IMR-90 (cell line): ENCODE data around the gene RAB33B. TPM values are rescaled to one million over a fixed set of nuclear protein-coding genes. Genes with fewer than 3 reads are reported as not detected.

Experiments used
- ATAC-seq: fragments of 200-7000 bp; cut with Tn5 transposase; 2 replicates; pipeline ENCODE4 v1.9.1; 2020; ENCODE audit warnings: low read depth, mild to moderate bottlenecking, moderate library complexity
- BruUV-seq: library from RNA; stranded (reverse); fragments of 400-500 nt; replicated peaks from 2 replicates; lab custom pipeline; 2021; lab: Mats Ljungman, UMichigan
- CTCF ChIA-PET: fragments of 300-600 bp; formaldehyde crosslinking; extraction: SDS; loops from one replicate; lab custom pipeline; 2021; ENCODE audit warnings: antibody characterized with exemption; lab: Yijun Ruan, JAX
- POLR2A ChIA-PET: fragments of 300-600 bp; sonication (Branson Sonifier 250); formaldehyde crosslinking; loops from one replicate; lab custom pipeline; 2022; ENCODE audit warnings: antibody characterized with exemption; ENCODE audit not compliant: unreplicated experiment; lab: Charles Lee
- DNase-seq: peaks from one replicate; pipeline ENCODE4 v3.0.0; 2013
- H2AFZ ChIP-seq: replicated peaks from 2 replicates; pipeline ENCODE3; 2013; ENCODE audit warnings: low read length, mild to moderate bottlenecking; ENCODE audit not compliant: poor library complexity
- H2AK5ac ChIP-seq: 2 replicates; pipeline ENCODE4 v1.6.1; 2013; ENCODE audit warnings: low read depth, low read length, inconsistent platforms
- H2AK9ac ChIP-seq: replicated peaks from 2 replicates; pipeline ENCODE3; 2013; ENCODE audit warnings: mild to moderate bottlenecking, low read depth, low read length, moderate library complexity; ENCODE audit not compliant: poor library complexity
- H2BK120ac ChIP-seq: 2 replicates; pipeline ENCODE4 v1.6.1; 2013; ENCODE audit warnings: low read depth, low read length, inconsistent platforms
- H2BK15ac ChIP-seq: 3 replicates; pipeline ENCODE4 v1.6.1; 2013; ENCODE audit warnings: low read depth, low read length, inconsistent platforms
- H2BK20ac ChIP-seq: 2 replicates; pipeline ENCODE4 v1.6.1; 2013; ENCODE audit warnings: low read depth, mild to moderate bottlenecking, inconsistent platforms, low read length, moderate library complexity
- H2BK5ac ChIP-seq: 2 replicates; pipeline ENCODE4 v1.6.1; 2013; ENCODE audit warnings: mild to moderate bottlenecking, low read depth, low read length, inconsistent platforms; ENCODE audit not compliant: poor library complexity, severe bottlenecking
- H3K14ac ChIP-seq: replicated peaks from 2 replicates; pipeline ENCODE4 v1.6.1; 2013; ENCODE audit warnings: low read depth, low read length, inconsistent platforms
- H3K18ac ChIP-seq: 2 replicates; pipeline ENCODE4 v1.6.1; 2013; ENCODE audit warnings: low read depth, low read length, control low read depth
- H3K23ac ChIP-seq: 2 replicates; pipeline ENCODE4 v1.6.1; 2013; ENCODE audit warnings: low read depth, low read length, inconsistent platforms
- H3K27ac ChIP-seq: 2 replicates; pipeline ENCODE4 v1.5.1; 2013; ENCODE audit warnings: mild to moderate bottlenecking, control low read depth, low read length; ENCODE audit not compliant: insufficient read depth
- H3K27me3 ChIP-seq: 2 replicates; pipeline ENCODE4 v1.6.1; 2013; ENCODE audit warnings: low read length; ENCODE audit not compliant: control insufficient read depth, insufficient read depth
- H3K36me3 ChIP-seq: 2 replicates; pipeline ENCODE4 v1.6.1; 2013; ENCODE audit warnings: low read length, mixed read lengths; ENCODE audit not compliant: control insufficient read depth, insufficient read depth
- H3K4ac ChIP-seq: 2 replicates; pipeline ENCODE4 v1.6.1; 2013; ENCODE audit warnings: low read depth, low read length, inconsistent platforms
- H3K4me1 ChIP-seq: 2 replicates; pipeline ENCODE4 v1.6.1; 2013; ENCODE audit warnings: low read length, mixed read lengths; ENCODE audit not compliant: control insufficient read depth, insufficient read depth
- H3K4me2 ChIP-seq: 2 replicates; pipeline ENCODE4 v1.6.1; 2013; ENCODE audit warnings: low read depth, mild to moderate bottlenecking, control low read depth, low read length, moderate library complexity
- H3K4me3 ChIP-seq: 2 replicates; pipeline ENCODE4 v1.5.1; 2013; ENCODE audit warnings: low read depth, mild to moderate bottlenecking, control low read depth, low read length, moderate library complexity; ENCODE audit not compliant: insufficient read depth
- H3K56ac ChIP-seq: 2 replicates; pipeline ENCODE4 v1.6.1; 2013; ENCODE audit warnings: low read length, inconsistent platforms; ENCODE audit not compliant: insufficient read depth; ENCODE audit errors: extremely low read depth
- H3K79me1 ChIP-seq, 2 experiments: 2 replicates each; pipeline ENCODE4 v1.6.1; 2013; ENCODE audit warnings: low read length in 2 of 2, inconsistent platforms in 1 of 2, low read depth in 1 of 2
- H3K9ac ChIP-seq: 2 replicates; pipeline ENCODE4 v1.6.1; 2013; ENCODE audit warnings: low read depth, low read length, control low read depth
- H3K9me1 ChIP-seq: 2 replicates; pipeline ENCODE4 v1.6.1; 2013; ENCODE audit warnings: low read length, inconsistent platforms; ENCODE audit not compliant: insufficient read depth
- H3K9me3 ChIP-seq: 2 replicates; pipeline ENCODE4 v1.6.1; 2013; ENCODE audit warnings: low read length; ENCODE audit not compliant: control insufficient read depth, insufficient read depth
- H4K20me1 ChIP-seq: 2 replicates; pipeline ENCODE4 v1.6.1; 2013; ENCODE audit warnings: low read length, inconsistent platforms; ENCODE audit not compliant: insufficient read depth
- H4K5ac ChIP-seq: 2 replicates; pipeline ENCODE4 v1.6.1; 2013; ENCODE audit warnings: mild to moderate bottlenecking, low read depth, low read length, control low read depth
- H4K8ac ChIP-seq, 2 experiments: 2 replicates each; pipeline ENCODE4 v1.6.1; 2013; ENCODE audit warnings: low read depth in 2 of 2, low read length in 2 of 2, control low read depth in 1 of 2, inconsistent platforms in 1 of 2
- H4K91ac ChIP-seq: 2 replicates; pipeline ENCODE4 v1.6.1; 2013; ENCODE audit warnings: low read depth, low read length, inconsistent platforms; ENCODE audit not compliant: insufficient read depth
- BHLHE40 ChIP-seq: fragments of 150-350 bp; IDR thresholded peaks from 2 replicates; pipeline ENCODE4 v1.6.1; 2016; ENCODE audit warnings: mild to moderate bottlenecking, low read depth, low read length
- CEBPB ChIP-seq: IDR thresholded peaks from 2 replicates; pipeline ENCODE4 v1.6.1; 2012; ENCODE audit warnings: low read depth, low read length, improper control_type of control experiment
- CHD1 ChIP-seq: IDR thresholded peaks from 2 replicates; pipeline ENCODE4 v1.6.1; 2012; ENCODE audit warnings: low read depth, low read length, improper control_type of control experiment
- MAZ ChIP-seq: IDR thresholded peaks from 2 replicates; pipeline ENCODE4 v1.6.1; 2012; ENCODE audit warnings: low read depth, mild to moderate bottlenecking, low read length, improper control_type of control experiment, moderate library complexity, borderline replicate concordance
- NFE2L2 ChIP-seq: fragments of 150-350 bp; IDR thresholded peaks from 2 replicates; pipeline ENCODE4 v1.6.1; 2016; ENCODE audit warnings: low read depth, mild to moderate bottlenecking, low read length
- RAD21 ChIP-seq: IDR thresholded peaks from 2 replicates; pipeline ENCODE4 v1.6.1; 2012; ENCODE audit warnings: low read length, improper control_type of control experiment
- RFX5 ChIP-seq: IDR thresholded peaks from 2 replicates; pipeline ENCODE4 v1.8.0; 2012; ENCODE audit warnings: low read depth, mild to moderate bottlenecking, low read length, moderate library complexity
- SMC3 ChIP-seq: fragments of 150-350 bp; IDR thresholded peaks from 2 replicates; pipeline ENCODE4 v1.6.1; 2016; ENCODE audit warnings: low read depth, mild to moderate bottlenecking, antibody characterized with exemption, low read length, moderate library complexity
- WGBS, 2 experiments: methylation state at CpG; one replicate each; pipeline versions ENCODE4 v1.1.5 to v1.1.7; 2013; ENCODE audit warnings: missing lambda C conversion rate in 2 of 2; ENCODE audit not compliant: insufficient read length in 1 of 2; ENCODE audit errors: extremely low coverage in 2 of 2; 5-methylcytosine and 5-hydroxymethylcytosine counted together
- dilution Hi-C: fragments of 300-500 bp; cut with HindIII; formaldehyde crosslinking; loops from one replicate; pipeline ENCODE4 v1.14.3; 2018; ENCODE audit warnings: low sequenced_read_pairs; ENCODE audit not compliant: unreplicated experiment
- in situ Hi-C: fragments of 300-500 bp; cut with MboI; formaldehyde crosslinking; loops from 3 replicates; pipeline ENCODE4 v1.14.3; 2019; ENCODE audit warnings: low sequenced_read_pairs, inconsistent platforms, mixed read lengths
- intact Hi-C: fragments of 100-400 bp; cut with micrococcal nuclease; formaldehyde crosslinking; loops from 2 replicates; pipeline ENCODE4 v1.10.0; 2022
- polyA plus RNA-seq, 3 experiments: library from polyadenylated mRNA; depleted of rRNA; stranded (reverse); fragments of >200 nt; gene quantifications; 2 replicates each; pipeline ENCODE4 v1.2.3, GENCODE V29; 2012; ENCODE audit warnings: low replicate concordance in 1 of 3
- total RNA-seq: library from RNA; depleted of rRNA; stranded (reverse); fragments of >200 nt; gene quantifications from 2 replicates; pipeline ENCODE4 v1.2.3, GENCODE V29; 2012
- TF ChIP-seq, protein P1 (sequence below): conservative IDR thresholded peaks from 2 replicates; pipeline ENCODE4 v1.5.1; 2012; ENCODE audit warnings: mild to moderate bottlenecking, low read depth, low read length, improper control_type of control experiment
- TF ChIP-seq, protein P2 (sequence below): fragments of 150-350 bp; IDR thresholded peaks from 2 replicates; pipeline ENCODE4 v1.6.1; 2016; ENCODE audit warnings: low read depth, mild to moderate bottlenecking, low read length, moderate library complexity, borderline replicate concordance

Gene RAB33B
- total and polyA plus RNA-seq, 2 of the 4 experiments (the other 2 are of a cell fraction): 3.7 to 7.3 TPM

DNA sequence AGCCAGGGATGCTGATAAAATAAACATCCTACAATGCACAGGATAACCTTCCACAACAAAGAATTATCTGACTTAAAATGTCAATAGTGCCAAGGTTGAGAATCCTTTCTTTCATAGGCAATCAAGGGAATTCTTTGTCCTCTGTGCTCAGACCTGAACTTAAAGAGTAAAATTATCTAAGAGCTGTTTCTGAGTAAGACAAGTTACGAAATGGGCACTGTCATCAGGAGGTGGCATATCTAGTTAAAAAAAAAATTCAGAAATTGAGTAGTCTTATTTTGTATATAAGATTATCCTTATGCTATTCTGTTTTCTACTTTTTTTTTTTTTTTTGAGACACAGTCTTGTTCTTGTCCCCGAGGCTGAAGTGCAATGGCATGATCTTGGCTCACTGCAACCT, 3.3 kb upstream of the RAB33B start:
- no peak overlapping the region for H3K4ac ChIP-seq
- no peak overlapping the region for H4K5ac ChIP-seq
- ChIA-PET POLR2A (no interaction called here), CTCF (no interaction called here)
- in situ Hi-C loops: no loop called here
- H2BK15ac ChIP-seq: no peak overlapping the region
- no peaks in the 10 kb centered on the region; the same call in 1 of the 2 replicates for H4K20me1 ChIP-seq
- no peaks in the 10 kb centered on the region; the same call in 1 of the 2 replicates for H3K4me1 ChIP-seq
- no peak overlapping the region for H2BK5ac ChIP-seq
- no peak overlapping the region for H2BK20ac ChIP-seq
- H3K23ac ChIP-seq: no peak overlapping the region
- peaks cover 4% of the 10 kb centered on the region; the same call in 1 of the 2 replicates for H3K9me1 ChIP-seq
- H4K8ac ChIP-seq: no peak overlapping the region
- H3K79me1 ChIP-seq: peaks cover 12 to 42% of the 10 kb centered on the region in 2 experiments
- no peak for TF ChIP-seq NFE2L2
- no peak for TF ChIP-seq CHD1
- TF ChIP-seq SMC3: no peak
- no peak for TF ChIP-seq RAD21
- TF ChIP-seq CEBPB: no peak
- TF ChIP-seq, protein P1, sequence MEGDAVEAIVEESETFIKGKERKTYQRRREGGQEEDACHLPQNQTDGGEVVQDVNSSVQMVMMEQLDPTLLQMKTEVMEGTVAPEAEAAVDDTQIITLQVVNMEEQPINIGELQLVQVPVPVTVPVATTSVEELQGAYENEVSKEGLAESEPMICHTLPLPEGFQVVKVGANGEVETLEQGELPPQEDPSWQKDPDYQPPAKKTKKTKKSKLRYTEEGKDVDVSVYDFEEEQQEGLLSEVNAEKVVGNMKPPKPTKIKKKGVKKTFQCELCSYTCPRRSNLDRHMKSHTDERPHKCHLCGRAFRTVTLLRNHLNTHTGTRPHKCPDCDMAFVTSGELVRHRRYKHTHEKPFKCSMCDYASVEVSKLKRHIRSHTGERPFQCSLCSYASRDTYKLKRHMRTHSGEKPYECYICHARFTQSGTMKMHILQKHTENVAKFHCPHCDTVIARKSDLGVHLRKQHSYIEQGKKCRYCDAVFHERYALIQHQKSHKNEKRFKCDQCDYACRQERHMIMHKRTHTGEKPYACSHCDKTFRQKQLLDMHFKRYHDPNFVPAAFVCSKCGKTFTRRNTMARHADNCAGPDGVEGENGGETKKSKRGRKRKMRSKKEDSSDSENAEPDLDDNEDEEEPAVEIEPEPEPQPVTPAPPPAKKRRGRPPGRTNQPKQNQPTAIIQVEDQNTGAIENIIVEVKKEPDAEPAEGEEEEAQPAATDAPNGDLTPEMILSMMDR: no peak
- TF ChIP-seq RFX5: no peak
- TF ChIP-seq BHLHE40: no peak
- TF ChIP-seq, protein P2, sequence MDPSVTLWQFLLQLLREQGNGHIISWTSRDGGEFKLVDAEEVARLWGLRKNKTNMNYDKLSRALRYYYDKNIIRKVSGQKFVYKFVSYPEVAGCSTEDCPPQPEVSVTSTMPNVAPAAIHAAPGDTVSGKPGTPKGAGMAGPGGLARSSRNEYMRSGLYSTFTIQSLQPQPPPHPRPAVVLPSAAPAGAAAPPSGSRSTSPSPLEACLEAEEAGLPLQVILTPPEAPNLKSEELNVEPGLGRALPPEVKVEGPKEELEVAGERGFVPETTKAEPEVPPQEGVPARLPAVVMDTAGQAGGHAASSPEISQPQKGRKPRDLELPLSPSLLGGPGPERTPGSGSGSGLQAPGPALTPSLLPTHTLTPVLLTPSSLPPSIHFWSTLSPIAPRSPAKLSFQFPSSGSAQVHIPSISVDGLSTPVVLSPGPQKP: no peak
- no peak for TF ChIP-seq MAZ
- H3K27ac ChIP-seq: no peak overlapping the region
- no peaks in the 10 kb centered on the region for H3K27me3 ChIP-seq
- no peak overlapping the region for H2AK9ac ChIP-seq
- H3K14ac ChIP-seq: no peak overlapping the region
- no peak for DNase-seq
- no peak overlapping the region for H2AK5ac ChIP-seq
- no CpG with 5 or more reads among the region's 2 CpGs for WGBS, 2 experiments
- no peak overlapping the region for H3K4me3 ChIP-seq
- H3K9ac ChIP-seq: no peak overlapping the region
- intact Hi-C loops: loop anchor here (5.0 kb wide), 1 partner anchor 273 kb away; the partner anchor contains the start of gene ELF2
- dilution Hi-C loops: no loop called here
- no peak overlapping the region for H3K56ac ChIP-seq
- H4K91ac ChIP-seq: no peak overlapping the region
- no TSS peak for BruUV-seq
- H3K18ac ChIP-seq: no peak overlapping the region
- no peak overlapping the region for H2AFZ ChIP-seq
- ATAC-seq: no peak
- H2BK120ac ChIP-seq: no peak overlapping the region
- no peaks in the 10 kb centered on the region for H3K9me3 ChIP-seq
- no peak overlapping the region for H3K4me2 ChIP-seq
- no peaks in the 10 kb centered on the region for H3K36me3 ChIP-seq
